IPS-15b (cell line): ENCODE data around the gene HSF5.

Source experiments
- H3K27me3 ChIP-seq: one replicate; pipeline ENCODE4 v1.6.1; 2013; ENCODE audit warnings: low read length; ENCODE audit not compliant: control insufficient read depth, insufficient read depth
- H3K36me3 ChIP-seq: one replicate; pipeline ENCODE4 v1.6.1; 2013; ENCODE audit warnings: low read length; ENCODE audit not compliant: control insufficient read depth, insufficient read depth
- H3K4me1 ChIP-seq: one replicate; pipeline ENCODE4 v1.6.1; 2013; ENCODE audit warnings: mild to moderate bottlenecking, low read length; ENCODE audit not compliant: control insufficient read depth, insufficient read depth
- H3K4me3 ChIP-seq: one replicate; pipeline ENCODE4 v1.5.1; 2013; ENCODE audit warnings: low read depth, low read length
- H3K9ac ChIP-seq: one replicate; pipeline ENCODE4 v1.6.1; 2013; ENCODE audit warnings: low read depth, mild to moderate bottlenecking, low read length
- H3K9me3 ChIP-seq: one replicate; pipeline ENCODE4 v1.6.1; 2013; ENCODE audit warnings: mild to moderate bottlenecking, low read length; ENCODE audit not compliant: control insufficient read depth, insufficient read depth

HSF5 gene

DNA sequence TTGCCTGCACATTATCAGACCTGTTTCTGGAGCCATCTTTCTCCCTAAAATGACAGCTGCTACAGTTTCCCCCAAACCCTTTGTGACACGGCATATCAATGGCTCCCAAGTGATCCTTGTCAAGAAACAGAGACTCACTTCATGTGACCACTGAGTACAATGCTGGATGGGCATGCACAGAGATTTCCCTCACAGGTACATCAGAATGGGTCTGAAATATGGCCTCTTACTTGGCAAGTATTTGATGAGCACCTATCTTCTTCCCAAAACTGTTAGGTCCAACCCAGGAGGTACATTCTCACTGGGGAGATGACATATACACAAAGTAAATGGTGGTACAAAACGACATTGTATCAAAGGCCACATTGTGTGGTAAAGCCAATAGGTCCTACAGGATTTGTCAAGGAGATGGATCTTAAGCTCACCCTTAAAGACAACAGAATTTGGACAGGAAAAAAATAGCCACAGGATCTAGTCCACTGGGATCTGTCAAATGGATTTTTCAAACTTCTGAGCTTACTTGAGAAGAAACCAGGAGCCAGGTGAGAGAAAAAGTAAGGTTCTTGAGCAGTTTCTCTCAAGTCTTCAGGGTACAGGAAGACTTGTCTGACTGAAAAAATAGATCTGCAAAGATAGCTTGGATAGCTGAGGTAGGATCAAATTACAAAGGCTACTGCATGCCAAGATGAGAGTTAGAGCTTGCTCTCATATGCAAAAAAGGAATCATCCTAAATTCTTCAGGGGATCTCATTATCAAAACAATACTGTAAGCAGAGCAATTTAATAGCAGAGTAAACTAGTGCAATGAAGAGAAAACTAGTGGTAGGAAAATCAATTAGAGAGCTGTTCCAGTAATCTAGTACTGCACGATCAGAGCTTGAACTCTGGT lies 99.7 kb downstream of the HSF5 start:
- Histone ChIP-seq H3K4me1 (peaks cover 18% of the 10 kb centered on the region), H3K36me3 (no peaks in the 10 kb centered on the region), H3K9ac (no peak overlapping the region), H3K9me3 (no peaks in the 10 kb centered on the region), H3K27me3 (no peaks in the 10 kb centered on the region), H3K4me3 (no peak overlapping the region)

GRCh38 chr17:58387834-58388233 lies 100.4 kb downstream of the HSF5 start:
- H3K9me3 ChIP-seq, result no peaks in the 10 kb centered on the region
- no peak overlapping the region for H3K9ac ChIP-seq
- H3K27me3 ChIP-seq, result no peaks in the 10 kb centered on the region
- no peak overlapping the region for H3K4me3 ChIP-seq
- no peaks in the 10 kb centered on the region for H3K36me3 ChIP-seq
- peaks cover 18% of the 10 kb centered on the region for H3K4me1 ChIP-seq

DNA sequence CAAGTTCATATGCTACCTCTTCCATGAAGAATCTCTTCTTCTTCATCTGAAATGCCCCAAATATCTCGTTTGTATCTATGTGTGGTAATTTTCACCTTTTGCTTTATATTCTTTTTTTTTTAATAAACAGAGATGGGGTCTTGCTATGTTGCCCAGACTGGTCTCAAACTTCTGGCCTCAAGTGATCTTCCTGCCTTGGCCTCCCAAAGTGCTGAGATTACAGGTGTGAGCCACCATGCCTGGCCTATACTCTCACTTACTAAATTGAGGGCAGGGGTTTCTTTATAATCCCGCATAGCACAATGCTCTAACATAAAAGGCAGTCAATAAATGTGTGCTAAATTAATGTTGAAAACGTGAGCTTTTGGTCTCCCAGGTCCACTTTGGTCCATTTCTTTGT lies 101.5 kb downstream of the HSF5 start:
- H3K4me1 ChIP-seq, result peaks cover 18% of the 10 kb centered on the region
- no peaks in the 10 kb centered on the region for H3K27me3 ChIP-seq
- H3K4me3 ChIP-seq, result no peak overlapping the region
- H3K9me3 ChIP-seq, result no peaks in the 10 kb centered on the region
- H3K9ac ChIP-seq, result no peak overlapping the region
- no peaks in the 10 kb centered on the region for H3K36me3 ChIP-seq

- Histone ChIP-seq H3K9me3 (no peaks in the 10 kb centered on the region), H3K27me3 (no peaks in the 10 kb centered on the region), H3K4me3 (no peak overlapping the region), H3K36me3 (no peaks in the 10 kb centered on the region), H3K4me1 (peaks cover 20% of the 10 kb centered on the region), H3K9ac (no peak overlapping the region)
Measured at GRCh38 chr17:58385359-58385899, 102.8 kb downstream of the HSF5 start.

DNA sequence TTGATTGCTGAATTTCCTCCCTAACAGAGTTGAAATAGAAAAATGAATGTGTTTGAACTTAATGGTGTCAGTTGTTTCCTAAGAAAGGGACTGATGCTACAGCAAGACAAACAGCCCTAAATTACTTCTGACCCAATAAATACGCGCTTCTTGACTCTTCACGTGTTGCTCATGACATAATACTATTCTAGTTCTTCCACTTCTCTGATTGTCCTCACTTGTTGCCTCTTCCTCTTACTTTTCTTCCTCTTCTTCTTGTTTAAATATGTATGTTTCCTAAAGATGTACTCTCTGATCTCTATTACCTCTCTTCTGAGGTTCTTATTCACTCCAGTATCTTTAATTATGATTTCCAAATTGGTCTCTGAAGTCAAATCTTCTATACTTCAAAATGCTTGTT lies 103.3 kb downstream of the HSF5 start:
- Histone ChIP-seq H3K9me3 (no peaks in the 10 kb centered on the region), H3K4me3 (no peak overlapping the region), H3K27me3 (no peaks in the 10 kb centered on the region), H3K9ac (no peak overlapping the region), H3K36me3 (no peaks in the 10 kb centered on the region), H3K4me1 (peaks cover 20% of the 10 kb centered on the region)

DNA sequence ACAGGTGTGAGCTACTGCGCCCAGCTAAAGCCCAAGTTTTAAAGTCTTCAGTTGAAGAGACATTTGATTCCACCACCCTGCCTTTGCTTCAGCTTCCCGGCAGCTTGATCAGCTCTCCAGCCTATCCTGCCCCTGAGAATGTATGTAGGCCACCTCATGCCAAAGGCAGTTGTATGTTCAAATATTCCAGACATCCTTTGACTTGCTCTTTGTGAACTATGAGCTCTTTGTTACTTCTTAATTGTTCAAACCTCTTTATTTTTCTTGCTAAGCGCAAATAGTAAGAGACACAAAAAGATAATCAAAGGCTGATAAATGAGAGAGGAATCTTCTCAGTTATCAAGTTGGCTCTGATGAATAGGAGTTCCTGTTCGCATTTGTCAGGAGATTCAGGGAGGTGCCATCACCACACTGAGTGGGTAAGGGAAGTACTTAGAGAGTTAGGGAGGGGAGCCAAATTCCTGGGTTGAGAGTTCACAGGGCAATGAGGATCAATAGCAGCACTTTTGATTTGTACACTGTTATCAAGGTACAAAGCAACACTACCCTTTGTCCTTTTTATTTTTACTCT lies 104.2 kb downstream of the HSF5 start:
- Histone ChIP-seq H3K9me3 (no peaks in the 10 kb centered on the region), H3K4me1 (peaks cover 16% of the 10 kb centered on the region), H3K4me3 (no peak overlapping the region), H3K36me3 (no peaks in the 10 kb centered on the region), H3K27me3 (no peaks in the 10 kb centered on the region), H3K9ac (no peak overlapping the region)

GRCh38 chr17:58382872-58383242 lies 105.4 kb downstream of the HSF5 start:
- Histone ChIP-seq H3K9ac (no peak overlapping the region), H3K27me3 (no peaks in the 10 kb centered on the region), H3K36me3 (no peaks in the 10 kb centered on the region), H3K4me3 (no peak overlapping the region), H3K4me1 (peaks cover 8% of the 10 kb centered on the region), H3K9me3 (no peaks in the 10 kb centered on the region)

DNA sequence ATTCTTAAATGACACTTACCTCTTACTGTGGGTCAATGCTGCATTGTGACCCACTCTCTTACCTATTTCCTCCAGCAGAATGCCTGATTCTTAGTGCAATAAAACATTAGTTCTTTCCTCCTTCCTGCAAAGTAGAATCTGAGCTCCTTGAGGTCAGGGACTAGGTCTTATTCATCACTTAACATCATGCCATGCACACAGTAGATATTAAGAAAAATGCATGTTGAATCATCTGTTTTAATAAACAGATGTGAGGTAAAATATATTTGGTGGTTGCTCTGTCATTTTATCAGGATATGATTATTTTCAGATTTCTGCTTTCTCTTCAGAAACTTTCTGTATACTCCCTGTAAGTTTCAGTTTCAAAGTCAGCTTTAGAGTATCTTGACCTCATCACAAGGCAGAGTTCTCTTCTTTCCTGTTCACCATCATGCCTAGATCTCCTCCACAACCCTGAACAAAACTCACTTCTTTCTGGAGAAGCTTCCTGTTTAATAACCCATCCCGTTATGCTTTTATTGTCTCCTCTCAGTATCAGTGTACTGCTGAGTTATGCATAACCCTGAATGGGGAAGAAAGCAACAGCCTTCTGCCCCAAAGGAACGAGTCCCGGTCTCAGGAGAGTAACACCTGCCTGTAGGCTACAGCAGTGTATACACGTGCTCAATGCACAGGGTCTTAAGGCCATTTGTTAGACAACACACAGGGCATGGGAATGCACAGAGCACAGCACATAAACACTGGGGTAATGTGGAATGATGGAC lies 105.9 kb downstream of the HSF5 start:
- H3K36me3 ChIP-seq, result no peaks in the 10 kb centered on the region
- peaks cover 10% of the 10 kb centered on the region for H3K4me1 ChIP-seq
- no peak overlapping the region for H3K4me3 ChIP-seq
- no peaks in the 10 kb centered on the region for H3K9me3 ChIP-seq
- no peaks in the 10 kb centered on the region for H3K27me3 ChIP-seq
- H3K9ac ChIP-seq, result no peak overlapping the region

DNA sequence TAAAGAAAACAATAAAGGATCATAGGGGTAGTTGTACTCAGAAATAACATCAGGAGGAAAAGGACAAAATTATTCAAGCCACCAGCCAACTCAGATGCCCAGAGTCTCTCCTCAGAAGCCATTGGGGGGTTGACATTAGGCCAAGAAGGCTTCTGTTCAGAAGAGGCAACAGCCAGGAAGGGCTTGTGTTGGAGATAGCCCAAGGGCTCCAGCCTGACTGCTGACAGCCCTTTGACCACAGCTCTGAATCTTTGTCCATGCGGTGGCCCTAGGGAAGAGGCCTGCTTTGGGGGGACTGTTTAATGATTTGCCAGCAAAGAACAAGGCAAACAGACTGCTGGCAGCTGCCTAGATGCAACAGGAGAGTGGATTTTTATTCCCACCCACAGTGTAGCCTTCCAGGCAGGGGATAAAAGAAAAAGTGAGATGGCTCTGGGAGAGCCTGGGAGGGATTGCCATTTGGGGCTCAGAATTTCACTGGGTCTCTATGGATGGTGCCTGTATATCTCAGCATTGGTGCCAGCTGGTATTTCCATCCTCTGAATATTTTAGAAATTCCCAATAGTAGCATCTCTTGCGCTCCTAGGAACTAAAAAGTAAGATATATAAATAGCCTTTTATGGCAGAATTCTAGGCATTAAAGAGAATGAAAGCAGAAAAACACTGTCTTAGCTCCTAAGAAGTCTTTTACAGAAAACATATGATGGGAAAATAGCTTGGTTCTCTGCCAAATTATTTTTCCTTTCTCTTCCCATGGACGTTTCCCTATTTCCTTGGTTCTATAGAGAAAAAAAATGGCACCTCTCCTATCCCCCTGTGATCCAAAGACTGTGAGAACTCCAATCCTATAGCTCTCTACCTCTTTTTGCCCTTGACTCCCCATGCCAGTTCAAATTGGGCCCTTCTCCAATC lies 106.8 kb downstream of the HSF5 start:
- Histone ChIP-seq H3K27me3 (no peaks in the 10 kb centered on the region), H3K9me3 (no peaks in the 10 kb centered on the region), H3K9ac (no peak overlapping the region), H3K4me3 (no peak overlapping the region), H3K4me1 (peaks cover 17% of the 10 kb centered on the region), H3K36me3 (no peaks in the 10 kb centered on the region)

- Histone ChIP-seq H3K4me1 (peaks cover 17% of the 10 kb centered on the region), H3K9ac (no peak overlapping the region), H3K36me3 (no peaks in the 10 kb centered on the region), H3K27me3 (no peaks in the 10 kb centered on the region), H3K9me3 (no peaks in the 10 kb centered on the region), H3K4me3 (no peak overlapping the region)
Measured at GRCh38 chr17:58380207-58381123, 107.7 kb downstream of the HSF5 start.
